Measurements from ENCODE around the gene AKT1S1. TPM values are rescaled to one million over a fixed set of nuclear protein-coding genes. Genes with fewer than 3 reads are reported as not detected.

AKT1S1 gene
- total and polyA plus RNA-seq, 2 donors (not counting 3 experiments of a cell fraction or from before 2014, with no cell fraction given), result 64.2 to 68.3 TPM

DNA sequence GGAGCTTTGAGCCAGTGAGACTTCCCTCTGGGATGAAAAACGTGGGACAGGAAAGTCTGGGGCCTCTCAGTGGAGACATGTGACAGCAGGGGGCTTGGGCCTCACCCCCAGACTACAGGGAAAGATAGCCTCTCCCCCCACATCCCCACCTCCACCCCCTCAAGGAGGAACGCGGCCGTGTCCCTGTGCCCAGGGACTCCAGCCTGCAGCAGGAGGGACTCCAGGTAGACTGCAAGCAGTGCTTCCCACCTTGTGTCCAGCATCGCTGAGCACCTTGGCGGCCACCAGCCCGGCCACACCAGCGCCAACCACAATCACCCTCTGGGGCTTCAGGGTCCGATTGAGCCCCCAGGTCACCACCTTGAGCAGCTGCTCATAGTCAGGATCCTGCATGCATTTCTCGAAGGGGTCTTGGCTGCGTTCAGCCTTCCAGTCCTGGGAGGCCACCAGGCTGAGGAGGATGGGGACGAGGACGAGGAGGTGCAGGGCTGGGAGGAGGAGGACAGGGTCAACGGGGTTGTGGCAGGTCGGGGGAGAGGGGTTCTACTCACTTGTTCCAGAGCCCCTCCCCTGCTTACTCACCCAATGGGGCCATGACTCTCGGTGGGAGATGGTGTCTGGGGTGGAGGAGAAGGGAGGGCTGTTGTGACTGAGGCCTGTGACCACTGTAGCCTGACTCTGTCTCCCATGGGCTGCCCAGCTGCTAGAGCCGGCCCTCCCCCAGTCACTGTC lies 18.6 kb upstream of the AKT1S1 start:
- Histone ChIP-seq H3K4me3 (replicated peaks in 1 of 3; ENCODE audit: insufficient read depth in 1 of 3, low read depth in 1 of 3, low read length in 3 of 3) (no peak overlapping the region), H3K27ac (ENCODE audit: insufficient read depth, low read depth, low read length) (no peak overlapping the region), H3K79me2 (ENCODE audit: control insufficient read depth, insufficient read depth, low read length) (no peaks in the 10 kb centered on the region), H3K9me3 (replicated peaks; ENCODE audit: control insufficient read depth, insufficient read depth, low read length) (no peaks in the 10 kb centered on the region), H3K9me1 (replicated peaks; ENCODE audit: control insufficient read depth, extremely low read depth, insufficient read depth, low read length) (no peaks in the 10 kb centered on the region), H3K36me3 (ENCODE audit: control insufficient read depth in 2 of 2, extremely low read depth in 1 of 2, insufficient read depth in 2 of 2, low read length in 2 of 2) (no peaks in the 10 kb centered on the region), H3K9ac (replicated peaks; ENCODE audit: extremely low read depth, insufficient read depth, low read length) (no peak overlapping the region), H3K27me3 (ENCODE audit: control insufficient read depth in 2 of 2, insufficient read depth in 2 of 2, low read length in 2 of 2) (no peaks in the 10 kb centered on the region), H3K4me2 (ENCODE audit: insufficient read depth, low read length) (no peak overlapping the region), H3K4me1 (ENCODE audit: control insufficient read depth, extremely low read depth, insufficient read depth, low read length) (peaks cover 13% of the 10 kb centered on the region), H4K20me1 (replicated peaks; ENCODE audit: control insufficient read depth, extremely low read depth, insufficient read depth, low read length) (no peaks in the 10 kb centered on the region), H2AFZ (ENCODE audit: low read depth, low read length) (no peak overlapping the region)
- CTCF ChIA-PET, result interaction anchor here (1.6 kb wide), 1 partner anchor 26 kb away, joined by 3 read pairs; no protein-coding TSS in a partner anchor
- no TSS peak for BruUV-seq (replicated peaks)
- POLR2A ChIA-PET, result no interaction called here
- FAIRE-seq (no peak), DNase-seq (ENCODE audit: low read depth, low spot score) (no peak)
- dilution Hi-C loops (cut with MboI; ENCODE audit: extremely low pct_ligation_motif_present, low sequenced_read_pairs) (no loop called here), intact Hi-C loops (cut with micrococcal nuclease) (loop anchor here (2.0 kb wide), 1 partner anchor 33 kb away; the partner anchor contains the start of genes ATF5 and NUP62)
- TF ChIP-seq, protein P1, sequence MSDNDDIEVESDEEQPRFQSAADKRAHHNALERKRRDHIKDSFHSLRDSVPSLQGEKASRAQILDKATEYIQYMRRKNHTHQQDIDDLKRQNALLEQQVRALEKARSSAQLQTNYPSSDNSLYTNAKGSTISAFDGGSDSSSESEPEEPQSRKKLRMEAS (IDR thresholded peaks at IDR 0.05; ENCODE audit: insufficient read depth, insufficient read length), result no peak
- TF ChIP-seq GATA2 (IDR thresholded peaks at IDR 0.05; ENCODE audit: insufficient read depth, insufficient read length, low read depth, low read length) (no peak), JUN (IDR thresholded peaks at IDR 0.05; ENCODE audit: borderline replicate concordance, insufficient read depth, insufficient read length, low read depth) (no peak), POLR2A (IDR thresholded peaks at IDR 0.05; ENCODE audit: low read depth, low read length) (no peak), FOS (IDR thresholded peaks at IDR 0.05; ENCODE audit: borderline replicate concordance, insufficient read depth, low read length) (no peak), MYC (IDR thresholded peaks at IDR 0.05; ENCODE audit: low read depth, low read length) (no peak), EZH2 (IDR thresholded peaks at IDR 0.05; ENCODE audit: borderline replicate concordance, low read depth, low read length, severe bottlenecking) (no peak), POLR2AphosphoS5 (IDR thresholded peaks at IDR 0.05; ENCODE audit: insufficient read depth, low read depth, low read length) (no peak)
- TF ChIP-seq, protein P2, sequence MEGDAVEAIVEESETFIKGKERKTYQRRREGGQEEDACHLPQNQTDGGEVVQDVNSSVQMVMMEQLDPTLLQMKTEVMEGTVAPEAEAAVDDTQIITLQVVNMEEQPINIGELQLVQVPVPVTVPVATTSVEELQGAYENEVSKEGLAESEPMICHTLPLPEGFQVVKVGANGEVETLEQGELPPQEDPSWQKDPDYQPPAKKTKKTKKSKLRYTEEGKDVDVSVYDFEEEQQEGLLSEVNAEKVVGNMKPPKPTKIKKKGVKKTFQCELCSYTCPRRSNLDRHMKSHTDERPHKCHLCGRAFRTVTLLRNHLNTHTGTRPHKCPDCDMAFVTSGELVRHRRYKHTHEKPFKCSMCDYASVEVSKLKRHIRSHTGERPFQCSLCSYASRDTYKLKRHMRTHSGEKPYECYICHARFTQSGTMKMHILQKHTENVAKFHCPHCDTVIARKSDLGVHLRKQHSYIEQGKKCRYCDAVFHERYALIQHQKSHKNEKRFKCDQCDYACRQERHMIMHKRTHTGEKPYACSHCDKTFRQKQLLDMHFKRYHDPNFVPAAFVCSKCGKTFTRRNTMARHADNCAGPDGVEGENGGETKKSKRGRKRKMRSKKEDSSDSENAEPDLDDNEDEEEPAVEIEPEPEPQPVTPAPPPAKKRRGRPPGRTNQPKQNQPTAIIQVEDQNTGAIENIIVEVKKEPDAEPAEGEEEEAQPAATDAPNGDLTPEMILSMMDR (IDR thresholded peaks at IDR 0.05; ENCODE audit: extremely low read depth in 1 of 2, insufficient read depth in 1 of 2, low read depth in 1 of 2, low read length in 2 of 2), result no peak

Measured in endothelial cell of umbilical vein (primary cell).